ENCODE results near the gene MAST2.
A peak's percentile ranks its signal among the peaks of the same experiment; 100 is the strongest.
"Not testable (repeated sequence)": the region's sequence is repeated elsewhere in the genome, so short reads cannot be mapped to it uniquely, and the experiment has no call there.

The MAST2 gene

GRCh38 chr1:46026531-46026930 lies 223.1 kb downstream of the MAST2 start:
- no peak for DNase-seq (ENCODE audit: low spot score)

- no peak for DNase-seq (ENCODE audit: low spot score)
These were observed 224.6 kb downstream of the MAST2 start for GRCh38 chr1:46027788-46028573.

- DNase-seq (ENCODE audit: low spot score) = no peak
These were observed 226.9 kb downstream of the MAST2 start for GRCh38 chr1:46030074-46030870.

GRCh38 chr1:46030876-46031660 lies 227.7 kb downstream of the MAST2 start:
- DNase-seq (ENCODE audit: low spot score) = no peak

- DNase-seq (ENCODE audit: low spot score) = no peak
These were observed 231.4 kb downstream of the MAST2 start for GRCh38 chr1:46034601-46035516.

- DNase-seq (ENCODE audit: low spot score) = peak; percentile 79
These were observed 233.8 kb downstream of the MAST2 start for GRCh38 chr1:46036894-46037839.

GRCh38 chr1:46039571-46040052 lies 236.2 kb downstream of the MAST2 start:
- DNase-seq (ENCODE audit: low spot score) = no peak

GRCh38 chr1:46041551-46041950 lies 238.1 kb downstream of the MAST2 start:
- no peak for DNase-seq (ENCODE audit: low spot score)

GRCh38 chr1:46041974-46042373 lies 238.6 kb downstream of the MAST2 start:
- DNase-seq (ENCODE audit: low spot score) = no peak

GRCh38 chr1:46043458-46044017 lies 240.1 kb downstream of the MAST2 start:
- DNase-seq (ENCODE audit: low spot score) = no peak

- no peak for DNase-seq (ENCODE audit: low spot score)
These were observed 240.7 kb downstream of the MAST2 start for GRCh38 chr1:46044116-46044515.

- DNase-seq (ENCODE audit: low spot score) = no peak
These were observed 250.3 kb downstream of the MAST2 start for GRCh38 chr1:46053734-46054133.

- no peak for DNase-seq (ENCODE audit: low spot score)
These were observed 252.9 kb downstream of the MAST2 start for GRCh38 chr1:46056325-46056724.

GRCh38 chr1:46057215-46057614 lies 253.8 kb downstream of the MAST2 start:
- DNase-seq (ENCODE audit: low spot score) = not testable (repeated sequence)

GRCh38 chr1:46057781-46058180 lies 254.4 kb downstream of the MAST2 start:
- DNase-seq (ENCODE audit: low spot score) = no peak

GRCh38 chr1:46058936-46059335 lies 255.5 kb downstream of the MAST2 start:
- DNase-seq (ENCODE audit: low spot score) = no peak

GRCh38 chr1:46061146-46061545 lies 257.7 kb downstream of the MAST2 start:
- DNase-seq (ENCODE audit: low spot score) = no peak

- DNase-seq (ENCODE audit: low spot score) = peak; percentile 56
These were observed 259.4 kb downstream of the MAST2 start for GRCh38 chr1:46062651-46063319.

GRCh38 chr1:46064708-46065107 lies 261.3 kb downstream of the MAST2 start:
- DNase-seq (ENCODE audit: low spot score) = no peak

Measured in activated CD4-positive, alpha-beta T cell treated with anti-CD3 and anti-CD28 coated beads, Interleukin-2, Interleukin-4, amounts not matched to agents 100 ng/mL and 50 ng/mL, durations not matched to agents 16 hours and 8 hours (primary cell).